Measurements from ENCODE around the gene PGBD2.

GRCh38 chr1:248906009-248906752 is at the start of gene PGBD2:
- TF ChIP-seq CTCF (IDR thresholded peaks at IDR 0.05 in 4 of 5, conservative IDR thresholded peaks at IDR 0.05 in 1 of 5) (peak; percentile 17 to 67 (median 63)), POLR2A (IDR thresholded peaks at IDR 0.05) (peak; percentile 59 to 71)
